22Rv1 (cell line): ENCODE data around the gene ACBD7.

ENCODE experiments used
- ZFX ChIP-seq: fragments of 450-650 bp; IDR thresholded peaks from 2 replicates; pipeline ENCODE4 v1.6.1; 2017; ENCODE audit warnings: antibody characterized with exemption, borderline replicate concordance
- TF ChIP-seq, protein P1 (sequence below): fragments of 450-650 bp; IDR thresholded peaks from 2 replicates; pipeline ENCODE4 v1.5.1; 2017; ENCODE audit warnings: mild to moderate bottlenecking

DNA sequence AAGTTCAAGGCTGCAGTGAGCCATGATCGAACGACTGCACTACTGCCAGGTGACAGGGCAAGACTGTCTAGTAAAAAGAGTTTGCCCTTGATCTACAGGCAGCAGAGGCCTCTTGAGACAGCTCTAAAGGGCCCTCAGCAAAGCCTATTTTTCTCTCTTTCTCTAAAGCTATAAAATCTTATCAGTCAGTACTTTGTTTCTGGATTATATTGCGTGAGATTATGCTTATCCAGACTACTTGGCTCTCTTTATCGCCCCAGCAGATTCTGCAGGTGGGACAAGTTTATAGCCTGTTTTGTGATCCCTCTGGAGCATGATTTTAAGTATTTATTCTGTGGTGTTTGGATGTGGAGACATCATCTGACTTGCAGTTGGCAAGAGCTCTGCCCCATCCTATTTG lies 11.3 kb upstream of the ACBD7 start:
- TF ChIP-seq, protein P1, sequence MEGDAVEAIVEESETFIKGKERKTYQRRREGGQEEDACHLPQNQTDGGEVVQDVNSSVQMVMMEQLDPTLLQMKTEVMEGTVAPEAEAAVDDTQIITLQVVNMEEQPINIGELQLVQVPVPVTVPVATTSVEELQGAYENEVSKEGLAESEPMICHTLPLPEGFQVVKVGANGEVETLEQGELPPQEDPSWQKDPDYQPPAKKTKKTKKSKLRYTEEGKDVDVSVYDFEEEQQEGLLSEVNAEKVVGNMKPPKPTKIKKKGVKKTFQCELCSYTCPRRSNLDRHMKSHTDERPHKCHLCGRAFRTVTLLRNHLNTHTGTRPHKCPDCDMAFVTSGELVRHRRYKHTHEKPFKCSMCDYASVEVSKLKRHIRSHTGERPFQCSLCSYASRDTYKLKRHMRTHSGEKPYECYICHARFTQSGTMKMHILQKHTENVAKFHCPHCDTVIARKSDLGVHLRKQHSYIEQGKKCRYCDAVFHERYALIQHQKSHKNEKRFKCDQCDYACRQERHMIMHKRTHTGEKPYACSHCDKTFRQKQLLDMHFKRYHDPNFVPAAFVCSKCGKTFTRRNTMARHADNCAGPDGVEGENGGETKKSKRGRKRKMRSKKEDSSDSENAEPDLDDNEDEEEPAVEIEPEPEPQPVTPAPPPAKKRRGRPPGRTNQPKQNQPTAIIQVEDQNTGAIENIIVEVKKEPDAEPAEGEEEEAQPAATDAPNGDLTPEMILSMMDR: no peak
- TF ChIP-seq ZFX: no peak
